Testis (tissue), 3 donors: ENCODE measurements around the gene DGLUCY. TPM values are rescaled to one million over a fixed set of nuclear protein-coding genes. Genes with fewer than 3 reads are reported as not detected.

Experiments
- DNase-seq: peaks from one replicate; pipeline ENCODE4 v3.0.0-alpha.2; 2019
- H3K27ac ChIP-seq, 2 donors: fragments of 200-600 bp; sonication (generic); one replicate each; pipeline ENCODE4 v1.5.1; 2019
- H3K27me3 ChIP-seq: fragments of 200-600 bp; sonication (generic); one replicate; pipeline ENCODE4 v1.5.1; 2019
- H3K36me3 ChIP-seq: fragments of 200-600 bp; sonication (generic); one replicate; pipeline ENCODE4 v1.5.1; 2017; ENCODE audit warnings: low read depth; ENCODE audit errors: missing control alignments
- H3K4me1 ChIP-seq: fragments of 200-600 bp; sonication (generic); one replicate; pipeline ENCODE4 v1.5.1; 2019
- H3K4me3 ChIP-seq, 2 donors: fragments of 200-600 bp; sonication (generic); one replicate each; pipeline ENCODE4 v1.5.1; 2017 to 2019
- H3K9me3 ChIP-seq: fragments of 200-600 bp; sonication (generic); one replicate; pipeline ENCODE4 v1.5.1; 2017
- CTCF ChIP-seq, 3 experiments: fragments of 450-650 bp in 2 of 3; fragments of 200-600 bp in 1 of 3; sonication (generic) in 1 of 3; IDR thresholded peaks; one replicate each; pipeline ENCODE4 v1.5.1; 2016 to 2019; ENCODE audit warnings: antibody characterized with exemption in 3 of 3, mild to moderate bottlenecking in 2 of 3, moderate library complexity in 1 of 3
- POLR2A ChIP-seq: fragments of 450-650 bp; IDR thresholded peaks from one replicate; pipeline ENCODE4 v1.6.1; 2017; ENCODE audit warnings: antibody characterized with exemption, mild to moderate bottlenecking, moderate library complexity
- WGBS, 2 donors: methylation state at CpG; one replicate each; pipeline ENCODE4 v1.1.5; 2018; 5-methylcytosine and 5-hydroxymethylcytosine counted together
- intact Hi-C: fragments of 100-400 bp; cut with DNase I; formaldehyde crosslinking; loops from one replicate; pipeline ENCODE4 v1.15.1; 2023; ENCODE audit warnings: low total_unique reads
- polyA plus RNA-seq: library from polyadenylated mRNA; stranded (reverse); fragments of 350-450 nt; fragmentation: Illumina TruSeq; extraction: RNeasy Lipid Tissue Mini Kit (QIAGEN cat#74804); gene quantifications from one replicate; pipeline ENCODE4 v1.2.3, GENCODE V29; 2014; ENCODE audit warnings: low read depth, low replicate concordance; ENCODE audit not compliant: insufficient read depth
- total RNA-seq, 2 donors: library from RNA; depleted of rRNA; stranded (reverse); fragments of >200 nt; gene quantifications; one replicate each; pipeline ENCODE4 v1.2.3, GENCODE V29; 2016

The DGLUCY gene
- total and polyA plus RNA-seq, 3 donors from 2014 or later: 77.5 to 161 (median 145) TPM

- Histone ChIP-seq H3K4me1 (no peaks in the 10 kb centered on the region), H3K4me3 (no peak overlapping the region), H3K27ac (no peak overlapping the region), H3K9me3 (no peaks in the 10 kb centered on the region), H3K36me3 (no peaks in the 10 kb centered on the region), H3K27me3 (no peaks in the 10 kb centered on the region)
- 72 to 79% methylated on average over 4 of the region's 4 CpGs for WGBS, 2 donors
- no peak for DNase-seq
- intact Hi-C loops: no loop called here
- TF ChIP-seq CTCF (IDR thresholded peaks at IDR 0.05) (no peak), POLR2A (no peak)
Observed at GRCh38 chr14:91125801-91126200, 11.9 kb downstream of the DGLUCY start.

GRCh38 chr14:91126761-91127160, 12.9 kb downstream of the DGLUCY start:
- no peaks in the 10 kb centered on the region for H3K36me3 ChIP-seq
- no peak overlapping the region for H3K4me3 ChIP-seq
- H3K9me3 ChIP-seq: no peaks in the 10 kb centered on the region
- H3K27me3 ChIP-seq: no peaks in the 10 kb centered on the region
- WGBS, 2 donors: 78 to 91% methylated on average over 2 of the region's 2 CpGs
- no peak for DNase-seq
- H3K27ac ChIP-seq: no peak overlapping the region
- intact Hi-C loops: no loop called here
- TF ChIP-seq CTCF (IDR thresholded peaks at IDR 0.05) (no peak), POLR2A (no peak)
- no peaks in the 10 kb centered on the region for H3K4me1 ChIP-seq

GRCh38 chr14:91127401-91127801, 13.5 kb downstream of the DGLUCY start:
- H3K9me3 ChIP-seq: no peaks in the 10 kb centered on the region
- no peaks in the 10 kb centered on the region for H3K27me3 ChIP-seq
- intact Hi-C loops: no loop called here
- no peak overlapping the region for H3K4me3 ChIP-seq
- H3K4me1 ChIP-seq: no peaks in the 10 kb centered on the region
- no peak overlapping the region for H3K27ac ChIP-seq
- WGBS, 2 donors: 78 to 88% methylated on average over 7 to 8 of the region's 8 CpGs
- DNase-seq: peak; percentile 20
- no peaks in the 10 kb centered on the region for H3K36me3 ChIP-seq
- TF ChIP-seq CTCF (IDR thresholded peaks at IDR 0.05): no peak
- no peak for TF ChIP-seq POLR2A

GRCh38 chr14:91127924-91128323, 14.1 kb downstream of the DGLUCY start:
- 100% methylated on average over 4 of the region's 4 CpGs for WGBS, 2 donors
- Histone ChIP-seq H3K36me3 (no peaks in the 10 kb centered on the region), H3K27ac (no peak overlapping the region)

More at GRCh38 chr14:91127924-91128323, 14.1 kb downstream of the DGLUCY start:
- intact Hi-C loops: no loop called here
- no peaks in the 10 kb centered on the region for H3K4me1 ChIP-seq
- TF ChIP-seq POLR2A: no peak
- TF ChIP-seq CTCF (IDR thresholded peaks at IDR 0.05): no peak
- H3K9me3 ChIP-seq: no peaks in the 10 kb centered on the region
- no peak overlapping the region for H3K4me3 ChIP-seq
- no peaks in the 10 kb centered on the region for H3K27me3 ChIP-seq
- DNase-seq: no peak
